GM21619 (cell line): ENCODE data around the gene DEPDC1B.
A peak's percentile ranks its signal among the peaks of the same experiment; 100 is the strongest.
"Not testable (repeated sequence)": the region's sequence is repeated elsewhere in the genome, so short reads cannot be mapped to it uniquely, and the experiment has no call there.

ENCODE experiments used
- ATAC-seq: cut with Tn5 transposase; IDR thresholded peaks from one replicate; pipeline ENCODE4 v1.9.1; 2021; ENCODE audit not compliant: unreplicated experiment

Gene DEPDC1B

GRCh38 chr5:60699609-60700415 is at the start of gene DEPDC1B:
DEPDC1B (minus strand) TSS chr5:60700166; CDS start chr5:60700093, 73 bp downstream.
- peak; percentile 91 for ATAC-seq

- no peak for ATAC-seq
Measured at GRCh38 chr5:60744682-60745081, 44.7 kb upstream of the DEPDC1B start.

- no peak for ATAC-seq
Measured at GRCh38 chr5:60743511-60744314, 43.7 kb upstream of the DEPDC1B start.

GRCh38 chr5:60740322-60740721 is 40.4 kb upstream of the DEPDC1B start:
- no peak for ATAC-seq

GRCh38 chr5:60738933-60739332 is 39.0 kb upstream of the DEPDC1B start:
- ATAC-seq = no peak

GRCh38 chr5:60738461-60738860 is 38.5 kb upstream of the DEPDC1B start:
- ATAC-seq = no peak

- ATAC-seq = not testable (repeated sequence)
Measured at GRCh38 chr5:60730858-60731257, 30.9 kb upstream of the DEPDC1B start.

DNA sequence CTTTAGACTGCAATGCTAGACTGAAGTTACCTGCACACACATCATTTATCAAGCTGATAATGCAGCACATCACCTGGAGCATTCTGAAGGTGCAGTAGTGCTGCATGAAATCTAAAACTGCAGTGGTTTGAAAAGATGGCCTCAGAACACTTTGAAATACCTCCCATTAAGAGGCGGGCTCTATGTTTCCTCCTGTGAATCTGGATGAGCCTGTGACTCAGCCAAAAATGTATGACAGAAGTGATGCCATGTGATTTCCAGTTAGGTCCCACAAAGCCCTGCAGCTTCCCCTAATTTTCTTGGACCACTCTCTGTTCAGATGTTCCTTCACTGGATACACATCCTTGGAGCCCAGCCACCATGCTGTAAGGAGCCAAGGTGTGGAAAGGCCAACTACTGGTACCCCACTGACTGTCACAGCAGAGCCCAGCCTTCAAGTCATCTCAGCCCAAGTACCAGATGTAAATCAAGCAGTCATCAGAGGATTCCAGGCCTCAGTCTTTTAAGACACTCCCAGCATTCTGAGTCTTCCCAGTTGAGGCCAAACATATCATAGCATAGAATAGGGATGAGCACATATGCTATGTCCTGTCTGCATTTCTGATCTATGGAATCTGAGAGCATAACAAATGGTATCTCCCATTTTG is 27.2 kb upstream of the DEPDC1B start:
- ATAC-seq = no peak

GRCh38 chr5:60724126-60724525 is 24.2 kb upstream of the DEPDC1B start:
- ATAC-seq = no peak

- no peak for ATAC-seq
Measured at GRCh38 chr5:60722416-60722815, 22.4 kb upstream of the DEPDC1B start.

DNA sequence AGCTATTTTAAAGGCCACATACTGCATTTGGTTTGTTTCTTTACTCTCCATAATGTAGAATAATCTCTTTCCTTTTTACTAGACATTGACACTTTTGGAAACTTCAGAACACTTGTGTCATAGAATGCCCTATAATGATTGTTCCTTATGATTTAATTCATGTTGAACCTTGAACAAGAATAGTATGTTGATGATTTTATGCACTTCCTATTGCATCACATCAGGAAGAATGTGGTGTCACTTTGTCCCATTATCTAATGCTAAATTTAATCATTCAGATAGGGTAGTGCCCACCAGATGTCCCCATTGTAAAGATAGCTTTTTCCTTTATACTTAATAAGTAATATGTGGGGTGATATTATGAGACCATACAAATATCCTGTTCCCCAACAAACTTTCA is 19.4 kb upstream of the DEPDC1B start:
- no peak for ATAC-seq

GRCh38 chr5:60718166-60718892 is 18.4 kb upstream of the DEPDC1B start:
- ATAC-seq = no peak

DNA sequence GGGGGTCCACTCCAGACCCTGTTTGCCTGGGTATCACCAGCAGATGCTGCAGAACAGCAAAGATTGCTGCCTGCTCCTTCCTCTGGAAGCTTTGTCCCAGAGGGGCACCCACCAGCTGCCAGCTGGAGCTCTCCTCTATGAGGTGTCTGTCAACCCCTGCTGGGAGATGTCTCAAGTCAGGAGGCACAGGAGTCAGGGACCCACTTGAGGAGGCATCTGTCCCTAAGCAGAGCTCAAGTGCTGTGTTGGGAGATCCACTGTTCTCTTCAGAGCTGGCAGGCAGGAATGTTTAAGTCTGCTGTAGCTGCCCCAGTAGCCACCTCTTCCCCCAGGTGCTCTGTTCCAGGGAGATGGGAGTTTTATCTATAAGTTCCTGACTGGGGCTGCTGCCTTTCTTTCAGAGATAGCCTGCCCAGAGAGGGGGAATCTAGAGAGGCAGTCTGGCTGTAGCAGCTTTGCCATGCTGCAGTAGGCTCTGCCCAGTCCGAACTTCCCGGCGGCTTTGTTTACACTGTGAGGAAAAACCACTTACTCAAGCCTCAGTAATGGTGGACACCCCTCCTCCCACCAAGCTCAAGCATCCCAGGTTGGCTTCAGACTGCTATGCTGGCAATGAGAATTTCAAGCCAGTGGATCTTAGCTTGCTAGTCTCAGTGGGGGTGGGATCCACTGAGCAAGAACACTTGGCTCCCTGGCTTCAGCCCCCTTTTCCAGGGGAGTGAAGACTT is 15.4 kb upstream of the DEPDC1B start:
- not testable (repeated sequence) for ATAC-seq

GRCh38 chr5:60712950-60713349 is 13.0 kb upstream of the DEPDC1B start:
- no peak for ATAC-seq

DNA sequence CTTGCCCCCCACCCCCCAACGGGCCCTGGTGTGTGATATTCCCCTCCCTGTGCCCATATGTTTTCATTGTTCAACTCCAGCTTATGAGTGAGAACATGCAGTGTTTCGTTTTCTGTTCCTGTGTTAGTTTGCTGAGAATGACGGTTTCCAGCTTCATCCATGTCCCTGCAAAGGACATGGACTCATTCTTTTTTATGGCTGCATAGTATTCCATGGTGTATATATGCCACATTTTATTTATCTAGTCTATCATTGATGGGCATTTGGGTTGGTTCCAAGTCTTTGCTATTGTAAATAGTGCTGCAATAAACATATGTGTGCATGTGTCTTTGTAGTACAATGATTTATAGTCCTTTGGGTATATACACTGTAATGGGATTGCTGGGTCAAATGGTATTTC is 11.9 kb upstream of the DEPDC1B start:
- ATAC-seq = not testable (repeated sequence)

DNA sequence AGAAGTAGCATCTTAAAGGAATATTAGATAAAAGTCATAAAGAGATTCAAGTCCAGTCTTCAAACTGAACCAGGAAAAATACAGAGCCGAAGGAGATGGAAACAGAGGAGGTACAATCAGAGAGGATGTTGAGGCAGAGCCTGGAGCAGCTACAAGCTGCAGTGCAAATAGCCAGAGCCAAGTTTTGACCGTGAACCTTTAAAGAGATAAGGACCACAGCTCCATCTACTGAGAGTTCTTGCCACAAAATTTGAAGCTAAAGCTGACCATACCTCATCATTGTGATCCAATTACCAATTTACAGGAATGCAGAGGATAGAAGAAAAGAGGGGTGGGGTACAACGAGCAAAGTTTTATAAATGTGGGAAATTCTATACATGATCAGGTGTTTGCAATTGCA is 10.4 kb upstream of the DEPDC1B start:
- no peak for ATAC-seq

GRCh38 chr5:60705144-60705543 is 5.2 kb upstream of the DEPDC1B start:
- no peak for ATAC-seq

GRCh38 chr5:60703944-60704343 is 4.0 kb upstream of the DEPDC1B start:
- no peak for ATAC-seq

GRCh38 chr5:60701321-60701968 is 1.5 kb upstream of the DEPDC1B start:
- ATAC-seq = no peak

DNA sequence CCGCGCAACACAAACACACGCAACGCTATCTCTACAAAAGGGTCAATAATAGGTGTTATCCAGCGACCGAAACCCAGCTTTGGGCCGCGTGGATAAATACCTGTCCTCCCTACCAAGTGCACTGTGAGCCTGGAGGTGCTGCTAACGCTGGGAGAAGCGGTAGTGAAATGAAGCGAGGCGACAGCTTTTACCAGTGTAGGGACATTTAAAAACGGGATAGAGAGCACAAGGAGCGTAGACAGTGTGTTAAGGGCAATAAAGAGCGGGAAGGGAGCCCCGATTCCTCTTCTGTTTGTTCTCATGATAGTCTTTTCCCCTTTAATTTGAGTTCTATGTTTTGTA is 421 bp upstream of the DEPDC1B start:
- ATAC-seq = peak; percentile 14
